OCI-LY7 (cell line): ENCODE results near the gene GRAMD1B.

Experiments used
- EZH2phosphoT487 ChIP-seq: fragments of 200-600 bp; sonication (generic); IDR thresholded peaks from 2 replicates; pipeline ENCODE4 v1.6.1; 2018; ENCODE audit warnings: low read depth, borderline replicate concordance, mild to moderate bottlenecking, mixed run types, antibody characterized with exemption, low read length, moderate library complexity, mixed read lengths
- TF ChIP-seq, protein P1 (sequence below): fragments of 200-600 bp; sonication (generic); conservative IDR thresholded peaks from 2 replicates; pipeline ENCODE4 v1.5.1; 2014; ENCODE audit warnings: mild to moderate bottlenecking, antibody characterized with exemption, low read length, moderate library complexity, mixed read lengths

DNA sequence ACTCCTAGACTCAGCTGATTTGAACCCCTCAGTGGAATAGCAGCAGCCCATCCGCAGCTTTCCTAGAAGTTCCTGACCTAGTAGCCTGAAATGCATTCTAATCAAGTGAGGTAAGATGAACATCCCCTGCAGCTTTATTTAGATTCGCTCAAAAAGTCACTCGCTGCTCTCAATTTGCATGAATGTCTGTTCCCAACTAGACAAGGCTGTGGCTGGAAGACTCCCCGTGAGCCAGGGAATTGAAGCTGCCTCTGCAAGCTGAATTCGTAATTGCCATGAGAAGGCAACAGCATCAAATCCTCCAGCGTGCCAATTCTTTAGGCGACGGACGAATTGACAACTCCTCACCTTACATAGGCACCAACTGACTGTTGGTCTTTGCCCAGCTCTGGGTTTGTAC, 241.5 kb downstream of the GRAMD1B start:
- TF ChIP-seq, protein P1, sequence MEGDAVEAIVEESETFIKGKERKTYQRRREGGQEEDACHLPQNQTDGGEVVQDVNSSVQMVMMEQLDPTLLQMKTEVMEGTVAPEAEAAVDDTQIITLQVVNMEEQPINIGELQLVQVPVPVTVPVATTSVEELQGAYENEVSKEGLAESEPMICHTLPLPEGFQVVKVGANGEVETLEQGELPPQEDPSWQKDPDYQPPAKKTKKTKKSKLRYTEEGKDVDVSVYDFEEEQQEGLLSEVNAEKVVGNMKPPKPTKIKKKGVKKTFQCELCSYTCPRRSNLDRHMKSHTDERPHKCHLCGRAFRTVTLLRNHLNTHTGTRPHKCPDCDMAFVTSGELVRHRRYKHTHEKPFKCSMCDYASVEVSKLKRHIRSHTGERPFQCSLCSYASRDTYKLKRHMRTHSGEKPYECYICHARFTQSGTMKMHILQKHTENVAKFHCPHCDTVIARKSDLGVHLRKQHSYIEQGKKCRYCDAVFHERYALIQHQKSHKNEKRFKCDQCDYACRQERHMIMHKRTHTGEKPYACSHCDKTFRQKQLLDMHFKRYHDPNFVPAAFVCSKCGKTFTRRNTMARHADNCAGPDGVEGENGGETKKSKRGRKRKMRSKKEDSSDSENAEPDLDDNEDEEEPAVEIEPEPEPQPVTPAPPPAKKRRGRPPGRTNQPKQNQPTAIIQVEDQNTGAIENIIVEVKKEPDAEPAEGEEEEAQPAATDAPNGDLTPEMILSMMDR = no peak
- TF ChIP-seq EZH2phosphoT487 = no peak
